HG02885 (cell line): ENCODE results near the gene DAPK1.

ENCODE experiments used
- ATAC-seq: cut with Tn5 transposase; IDR thresholded peaks from one replicate; pipeline ENCODE4 v1.9.1; 2021; ENCODE audit warnings: mild to moderate bottlenecking; ENCODE audit not compliant: unreplicated experiment, poor library complexity

Gene DAPK1

GRCh38 chr9:87515588-87516221 lies 18.0 kb downstream of the DAPK1 start:
- ATAC-seq, result no peak

GRCh38 chr9:87516222-87516925 lies 18.7 kb downstream of the DAPK1 start:
- ATAC-seq, result no peak

- no peak for ATAC-seq
Observed at GRCh38 chr9:87516926-87517290, 19.2 kb downstream of the DAPK1 start.

- no peak for ATAC-seq
Observed at GRCh38 chr9:87517732-87518131, 20.1 kb downstream of the DAPK1 start.

GRCh38 chr9:87518702-87519335 lies 21.2 kb downstream of the DAPK1 start:
- ATAC-seq, result no peak

GRCh38 chr9:87519461-87519860 lies 21.8 kb downstream of the DAPK1 start:
- ATAC-seq, result no peak

- ATAC-seq, result no peak
Observed at GRCh38 chr9:87520172-87520683, 22.6 kb downstream of the DAPK1 start.

- ATAC-seq, result no peak
Observed at GRCh38 chr9:87521834-87522233, 24.2 kb downstream of the DAPK1 start.

- ATAC-seq, result no peak
Observed at GRCh38 chr9:87524061-87524460, 26.4 kb downstream of the DAPK1 start.

- no peak for ATAC-seq
Observed at GRCh38 chr9:87525546-87526303, 28.1 kb downstream of the DAPK1 start.

GRCh38 chr9:87527211-87527916 lies 29.7 kb downstream of the DAPK1 start:
- no peak for ATAC-seq

- ATAC-seq, result no peak
Observed at GRCh38 chr9:87528969-87529368, 31.3 kb downstream of the DAPK1 start.

- no peak for ATAC-seq
Observed at GRCh38 chr9:87529671-87530070, 32.0 kb downstream of the DAPK1 start.

GRCh38 chr9:87530716-87531115 lies 33.0 kb downstream of the DAPK1 start:
- no peak for ATAC-seq

GRCh38 chr9:87531370-87532295 lies 34.0 kb downstream of the DAPK1 start:
- no peak for ATAC-seq

GRCh38 chr9:87533271-87533670 lies 35.6 kb downstream of the DAPK1 start:
- no peak for ATAC-seq

- no peak for ATAC-seq
Observed at GRCh38 chr9:87534036-87534435, 36.4 kb downstream of the DAPK1 start.

GRCh38 chr9:87534957-87535356 lies 37.3 kb downstream of the DAPK1 start:
- no peak for ATAC-seq
